AG09309 (cell line): ENCODE measurements around the gene JARID2.
A peak's percentile ranks its signal among the peaks of the same experiment; 100 is the strongest.

ENCODE experiments used
- DNase-seq: peaks from one replicate; pipeline ENCODE4 v3.0.0-alpha.2; 2010; ENCODE audit warnings: low read depth
- H3K4me3 ChIP-seq: 2 replicates; pipeline ENCODE4 v1.5.1; 2011; ENCODE audit warnings: mild to moderate bottlenecking, low read depth, low read length, moderate library complexity; ENCODE audit not compliant: control insufficient read depth
- TF ChIP-seq, protein P1 (sequence below): IDR thresholded peaks from 2 replicates; pipeline ENCODE4 v1.5.1; 2011; ENCODE audit warnings: mild to moderate bottlenecking, low read depth, low read length, inconsistent platforms; ENCODE audit not compliant: insufficient read depth, control insufficient read depth; ENCODE audit errors: missing control alignments

Gene JARID2

DNA sequence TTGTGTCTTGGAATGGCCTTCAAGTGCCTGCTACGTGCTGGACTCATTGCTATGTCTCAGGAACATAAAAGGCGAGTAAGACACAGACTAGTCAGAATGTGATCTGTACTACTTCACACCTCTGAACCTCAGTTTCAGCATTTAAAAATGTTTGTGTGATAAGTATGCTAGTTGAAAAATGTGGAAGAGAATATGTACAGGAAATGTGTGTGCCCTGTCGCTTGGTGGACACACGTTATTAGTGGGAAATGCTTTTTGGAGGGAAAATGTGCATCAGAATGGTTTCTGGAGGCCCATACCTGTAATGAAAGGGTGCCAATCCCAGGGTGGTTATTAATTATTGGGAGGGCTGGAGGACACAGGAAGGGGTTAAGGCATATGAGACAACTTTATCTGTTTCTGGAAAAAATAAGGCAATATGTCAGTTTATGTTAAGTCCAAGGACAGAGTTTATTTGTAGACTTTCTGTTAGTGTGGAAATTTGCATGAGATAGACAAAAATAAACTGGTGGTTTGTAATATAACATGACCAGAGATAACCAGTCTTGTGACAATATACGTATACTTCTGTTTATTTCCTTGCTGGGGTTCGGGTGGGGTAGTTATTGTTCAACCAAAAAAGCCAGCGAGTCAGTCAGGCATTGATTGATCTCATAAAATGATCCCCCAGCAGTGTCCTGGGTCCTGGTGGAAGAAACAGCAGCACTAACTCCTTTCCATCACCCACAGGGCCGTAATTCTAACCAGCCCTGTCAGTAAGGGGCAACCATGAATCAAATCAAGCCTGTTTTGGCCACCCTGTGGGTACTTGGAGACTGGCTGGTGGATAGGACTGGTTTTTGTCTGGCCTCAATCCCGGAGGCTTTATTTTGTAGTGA lies 117.9 kb downstream of the JARID2 start:
- H3K4me3 ChIP-seq: no peak overlapping the region
- DNase-seq: no peak
- TF ChIP-seq, protein P1, sequence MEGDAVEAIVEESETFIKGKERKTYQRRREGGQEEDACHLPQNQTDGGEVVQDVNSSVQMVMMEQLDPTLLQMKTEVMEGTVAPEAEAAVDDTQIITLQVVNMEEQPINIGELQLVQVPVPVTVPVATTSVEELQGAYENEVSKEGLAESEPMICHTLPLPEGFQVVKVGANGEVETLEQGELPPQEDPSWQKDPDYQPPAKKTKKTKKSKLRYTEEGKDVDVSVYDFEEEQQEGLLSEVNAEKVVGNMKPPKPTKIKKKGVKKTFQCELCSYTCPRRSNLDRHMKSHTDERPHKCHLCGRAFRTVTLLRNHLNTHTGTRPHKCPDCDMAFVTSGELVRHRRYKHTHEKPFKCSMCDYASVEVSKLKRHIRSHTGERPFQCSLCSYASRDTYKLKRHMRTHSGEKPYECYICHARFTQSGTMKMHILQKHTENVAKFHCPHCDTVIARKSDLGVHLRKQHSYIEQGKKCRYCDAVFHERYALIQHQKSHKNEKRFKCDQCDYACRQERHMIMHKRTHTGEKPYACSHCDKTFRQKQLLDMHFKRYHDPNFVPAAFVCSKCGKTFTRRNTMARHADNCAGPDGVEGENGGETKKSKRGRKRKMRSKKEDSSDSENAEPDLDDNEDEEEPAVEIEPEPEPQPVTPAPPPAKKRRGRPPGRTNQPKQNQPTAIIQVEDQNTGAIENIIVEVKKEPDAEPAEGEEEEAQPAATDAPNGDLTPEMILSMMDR: no peak

DNA sequence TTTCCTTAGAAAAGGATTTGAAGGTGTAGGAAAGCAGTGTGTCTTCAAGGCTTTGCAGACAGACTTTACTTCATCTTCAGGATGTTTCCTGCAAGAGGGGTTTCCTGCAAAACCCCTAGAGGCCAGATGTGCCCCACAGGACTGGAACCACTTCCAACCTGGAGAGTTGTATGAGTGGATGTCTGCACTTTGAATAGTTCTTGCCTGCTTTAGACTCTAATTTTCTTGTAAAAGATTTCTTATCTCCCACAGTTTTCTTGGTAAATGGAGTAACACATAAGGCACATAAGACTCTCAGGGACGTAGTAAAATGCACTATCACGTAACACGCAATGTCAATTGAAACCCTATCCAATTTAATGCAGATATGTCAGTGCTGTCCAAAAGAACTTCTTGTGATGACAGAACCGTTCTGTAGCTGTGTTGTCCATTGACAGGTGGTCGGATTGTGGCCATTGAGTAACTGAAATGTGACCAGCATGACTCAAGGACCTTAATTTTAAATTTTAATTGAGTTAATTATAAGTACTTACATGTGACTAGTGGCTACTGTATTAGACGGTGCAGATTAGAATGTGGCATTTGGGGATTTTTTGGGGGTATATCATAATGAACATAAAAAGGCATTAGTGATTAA lies 118.7 kb downstream of the JARID2 start:
- TF ChIP-seq, protein P1: no peak
- H3K4me3 ChIP-seq: no peak overlapping the region
- no peak for DNase-seq

GRCh38 chr6:15365273-15365687 lies 119.4 kb downstream of the JARID2 start:
- DNase-seq: peak; percentile 66
- TF ChIP-seq, protein P1: no peak
- H3K4me3 ChIP-seq: no peak overlapping the region

GRCh38 chr6:15366003-15366535 lies 120.2 kb downstream of the JARID2 start:
- no peak overlapping the region for H3K4me3 ChIP-seq
- no peak for DNase-seq
- TF ChIP-seq, protein P1: no peak

- no peak overlapping the region for H3K4me3 ChIP-seq
- DNase-seq: no peak
- TF ChIP-seq, protein P1: no peak
Measured at GRCh38 chr6:15366879-15367278, 121.0 kb downstream of the JARID2 start.

- no peak overlapping the region for H3K4me3 ChIP-seq
- TF ChIP-seq, protein P1: no peak
- no peak for DNase-seq
Measured at GRCh38 chr6:15368186-15368585, 122.3 kb downstream of the JARID2 start.
